CD4-positive, CD25-positive, alpha-beta regulatory T cell (primary cell): Measurements from ENCODE around the gene ULK3. TPM values are rescaled to one million over a fixed set of nuclear protein-coding genes. Genes with fewer than 3 reads are reported as not detected.

Source experiments
- ATAC-seq, 2 donors: fragments of 150-1000 bp; cut with Tn5 transposase; one replicate each; pipeline ENCODE4 v1.10.0; 2021; ENCODE audit warnings: low read depth in 2 of 2, moderate number of reproducible peaks in 2 of 2, moderate library complexity in 1 of 2
- DNase-seq, 3 donors: peaks; one replicate each; pipeline versions ENCODE4 v3.0.0 to v3.0.0-alpha.2; 2012 to 2022; ENCODE audit warnings: mixed read lengths in 1 of 3
- H3K27ac ChIP-seq: one replicate; pipeline ENCODE4 v1.7.0; 2013; ENCODE audit warnings: mild to moderate bottlenecking, low read length; ENCODE audit not compliant: insufficient read depth, poor library complexity, severe bottlenecking
- H3K27me3 ChIP-seq: one replicate; pipeline ENCODE4 v1.7.0; 2013; ENCODE audit warnings: low read length; ENCODE audit not compliant: control insufficient read depth, insufficient read depth
- H3K36me3 ChIP-seq: one replicate; pipeline ENCODE4 v1.7.0; 2013; ENCODE audit warnings: mild to moderate bottlenecking, low read length, moderate library complexity; ENCODE audit not compliant: control insufficient read depth, insufficient read depth
- H3K4me1 ChIP-seq: 2 replicates; pipeline ENCODE4 v1.7.0; 2013; ENCODE audit warnings: mild to moderate bottlenecking, low read length; ENCODE audit not compliant: insufficient read depth, control insufficient read depth, poor library complexity, severe bottlenecking
- H3K4me3 ChIP-seq: one replicate; pipeline ENCODE4 v1.7.0; 2013; ENCODE audit warnings: low read depth, mild to moderate bottlenecking, low read length, moderate library complexity
- H3K9me3 ChIP-seq, 2 experiments: 1 replicate in 1 of 2; 2 replicates in 1 of 2; pipeline ENCODE4 v1.7.0; 2013; ENCODE audit warnings: low read length in 2 of 2, mild to moderate bottlenecking in 1 of 2, moderate library complexity in 1 of 2; ENCODE audit not compliant: control insufficient read depth in 2 of 2
- H3K27ac Mint-ChIP-seq, 3 donors: one replicate each; pipeline ENCODE4 v1.8.0; 2020 to 2022; ENCODE audit warnings: mild to moderate bottlenecking in 3 of 3, mixed read lengths in 3 of 3, moderate library complexity in 2 of 3
- H3K27me3 Mint-ChIP-seq: one replicate; pipeline ENCODE4 v1.8.0; 2022; ENCODE audit warnings: mild to moderate bottlenecking, mixed read lengths
- H3K36me3 Mint-ChIP-seq: one replicate; pipeline ENCODE4 v1.8.0; 2020; ENCODE audit warnings: mixed read lengths
- H3K4me1 Mint-ChIP-seq, 4 donors: one replicate each; pipeline ENCODE4 v1.8.0; 2020 to 2022; ENCODE audit warnings: mixed read lengths in 4 of 4, mild to moderate bottlenecking in 1 of 4
- H3K4me3 Mint-ChIP-seq, 4 donors: one replicate each; pipeline ENCODE4 v1.8.0; 2020 to 2022; ENCODE audit warnings: mild to moderate bottlenecking in 4 of 4, mixed read lengths in 4 of 4, moderate library complexity in 3 of 4
- H3K9me3 Mint-ChIP-seq, 7 donors: one replicate each; pipeline ENCODE4 v1.8.0; 2020 to 2022; ENCODE audit warnings: mixed read lengths in 7 of 7, mild to moderate bottlenecking in 3 of 7, moderate library complexity in 2 of 7
- polyA plus RNA-seq, 4 donors: library from polyadenylated mRNA; unstranded; fragments of 300-500 nt; fragmentation: Illumina TruSeq; gene quantifications; one replicate each; pipeline ENCODE4 v1.2.3, GENCODE V29; 2021
- total RNA-seq: library from RNA; stranded (reverse); gene quantifications from one replicate; pipeline ENCODE4 v1.2.3, GENCODE V29; 2022

The ULK3 gene
- total and polyA plus RNA-seq, 5 donors from 2014 or later = 22.5 to 54.4 (median 35.2) TPM

GRCh38 chr15:74825866-74826265 lies 17.1 kb downstream of the ULK3 start:
- Mint-ChIP-seq H3K9me3 (peaks cover 0 to 2% (median 0%) of the 10 kb centered on the region in 7 donors), H3K4me3 (no peak overlapping the region), H3K27me3 (peaks cover 16% of the 10 kb centered on the region), H3K27ac (no peak overlapping the region), H3K4me1 (peaks cover 0 to 9% (median 0%) of the 10 kb centered on the region in 4 donors), H3K36me3 (no peaks in the 10 kb centered on the region)
- DNase-seq (no peak), ATAC-seq (no peak)
- H3K36me3 ChIP-seq = no peaks in the 10 kb centered on the region
- H3K27ac ChIP-seq = no peak overlapping the region
- H3K9me3 ChIP-seq = no peaks in the 10 kb centered on the region
- peaks cover 3% of the 10 kb centered on the region for H3K27me3 ChIP-seq
- no peak overlapping the region for H3K4me3 ChIP-seq
- no peaks in the 10 kb centered on the region for H3K4me1 ChIP-seq

- no peak for ATAC-seq
- peak overlapping the region in 1 of 4 donors; percentile 28 for H3K4me3 Mint-ChIP-seq
- Histone ChIP-seq H3K4me1 (no peaks in the 10 kb centered on the region), H3K27ac (no peak overlapping the region), H3K4me3 (no peak overlapping the region), H3K27me3 (peaks cover 3% of the 10 kb centered on the region), H3K9me3 (no peaks in the 10 kb centered on the region), H3K36me3 (no peaks in the 10 kb centered on the region)
- no peak for DNase-seq
- H3K4me1 Mint-ChIP-seq = peaks cover 0 to 9% (median 0%) of the 10 kb centered on the region in 4 donors
- H3K27ac Mint-ChIP-seq = no peak overlapping the region
- H3K27me3 Mint-ChIP-seq = peaks cover 16% of the 10 kb centered on the region
- no peaks in the 10 kb centered on the region for H3K36me3 Mint-ChIP-seq
- H3K9me3 Mint-ChIP-seq = peaks cover 0 to 2% (median 0%) of the 10 kb centered on the region in 7 donors
These were observed 18.0 kb downstream of the ULK3 start for GRCh38 chr15:74824976-74825375.

GRCh38 chr15:74823324-74823723 lies 19.6 kb downstream of the ULK3 start:
- Mint-ChIP-seq H3K27me3 (peaks cover 16% of the 10 kb centered on the region), H3K4me3 (no peak overlapping the region), H3K9me3 (peaks cover 0 to 2% (median 0%) of the 10 kb centered on the region in 7 donors), H3K4me1 (peaks cover 0 to 18% (median 2%) of the 10 kb centered on the region in 4 donors), H3K36me3 (no peaks in the 10 kb centered on the region), H3K27ac (no peak overlapping the region)
- H3K4me3 ChIP-seq = no peak overlapping the region
- no peaks in the 10 kb centered on the region for H3K9me3 ChIP-seq
- H3K27ac ChIP-seq = no peak overlapping the region
- ATAC-seq (no peak), DNase-seq (no peak)
- no peaks in the 10 kb centered on the region for H3K36me3 ChIP-seq
- H3K4me1 ChIP-seq = peaks cover 4% of the 10 kb centered on the region
- peaks cover 3% of the 10 kb centered on the region for H3K27me3 ChIP-seq

GRCh38 chr15:74822233-74822632 lies 20.7 kb downstream of the ULK3 start:
- no peak overlapping the region for H3K4me3 ChIP-seq
- no peak for ATAC-seq
- no peak overlapping the region for H3K27ac Mint-ChIP-seq
- peaks cover 0 to 18% (median 2%) of the 10 kb centered on the region in 4 donors for H3K4me1 Mint-ChIP-seq
- no peaks in the 10 kb centered on the region for H3K36me3 ChIP-seq
- DNase-seq = no peak
- H3K27me3 ChIP-seq = no peaks in the 10 kb centered on the region
- H3K9me3 Mint-ChIP-seq = peaks cover 0 to 2% (median 0%) of the 10 kb centered on the region in 7 donors
- H3K27ac ChIP-seq = no peak overlapping the region
- no peaks in the 10 kb centered on the region for H3K36me3 Mint-ChIP-seq
- H3K4me3 Mint-ChIP-seq = no peak overlapping the region
- H3K27me3 Mint-ChIP-seq = peaks cover 16% of the 10 kb centered on the region
- H3K9me3 ChIP-seq = no peaks in the 10 kb centered on the region
- H3K4me1 ChIP-seq = peaks cover 4% of the 10 kb centered on the region

- H3K36me3 Mint-ChIP-seq = no peaks in the 10 kb centered on the region
- Histone ChIP-seq H3K4me1 (peaks cover 4% of the 10 kb centered on the region), H3K36me3 (no peaks in the 10 kb centered on the region), H3K27ac (no peak overlapping the region), H3K9me3 (no peaks in the 10 kb centered on the region), H3K4me3 (no peak overlapping the region), H3K27me3 (no peaks in the 10 kb centered on the region)
- no peak overlapping the region for H3K27ac Mint-ChIP-seq
- DNase-seq (no peak), ATAC-seq (no peak)
- peaks cover 0 to 2% (median 0%) of the 10 kb centered on the region in 7 donors for H3K9me3 Mint-ChIP-seq
- H3K27me3 Mint-ChIP-seq = peaks cover 12% of the 10 kb centered on the region
- H3K4me3 Mint-ChIP-seq = no peak overlapping the region
- peaks cover 0 to 15% (median 2%) of the 10 kb centered on the region in 4 donors for H3K4me1 Mint-ChIP-seq
These were observed 21.2 kb downstream of the ULK3 start for GRCh38 chr15:74821790-74822158.

GRCh38 chr15:74821091-74821789 lies 21.7 kb downstream of the ULK3 start:
- H3K4me3 Mint-ChIP-seq = no peak overlapping the region
- H3K9me3 ChIP-seq = no peaks in the 10 kb centered on the region
- no peak overlapping the region for H3K27ac ChIP-seq
- H3K4me1 ChIP-seq = peaks cover 4% of the 10 kb centered on the region
- H3K9me3 Mint-ChIP-seq = no peaks in the 10 kb centered on the region
- no peaks in the 10 kb centered on the region for H3K36me3 Mint-ChIP-seq
- H3K27me3 Mint-ChIP-seq = peaks cover 11% of the 10 kb centered on the region
- no peak overlapping the region for H3K4me3 ChIP-seq
- H3K4me1 Mint-ChIP-seq = peaks cover 0 to 15% (median 2%) of the 10 kb centered on the region in 4 donors
- no peaks in the 10 kb centered on the region for H3K27me3 ChIP-seq
- ATAC-seq = no peak
- peak overlapping the region in 1 of 3 donors; percentile 29 for H3K27ac Mint-ChIP-seq
- H3K36me3 ChIP-seq = no peaks in the 10 kb centered on the region
- no peak for DNase-seq

- H3K4me3 Mint-ChIP-seq = no peak overlapping the region
- no peaks in the 10 kb centered on the region for H3K9me3 Mint-ChIP-seq
- Histone ChIP-seq H3K4me1 (peaks cover 4% of the 10 kb centered on the region), H3K9me3 (no peaks in the 10 kb centered on the region), H3K27me3 (no peaks in the 10 kb centered on the region), H3K27ac (no peak overlapping the region), H3K36me3 (no peaks in the 10 kb centered on the region), H3K4me3 (no peak overlapping the region)
- ATAC-seq (no peak), DNase-seq (no peak)
- H3K27me3 Mint-ChIP-seq = peaks cover 11% of the 10 kb centered on the region
- H3K27ac Mint-ChIP-seq = peak overlapping the region in 1 of 3 donors; percentile 25
- H3K36me3 Mint-ChIP-seq = no peaks in the 10 kb centered on the region
- peaks cover 0 to 14% (median 2%) of the 10 kb centered on the region in 4 donors for H3K4me1 Mint-ChIP-seq
These were observed 22.9 kb downstream of the ULK3 start for GRCh38 chr15:74820056-74820455.

- no peak overlapping the region for H3K27ac Mint-ChIP-seq
These were observed 25.6 kb downstream of the ULK3 start for GRCh38 chr15:74817370-74817737.

More at GRCh38 chr15:74817370-74817737, 25.6 kb downstream of the ULK3 start:
- no peaks in the 10 kb centered on the region for H3K36me3 ChIP-seq
- no peaks in the 10 kb centered on the region for H3K9me3 ChIP-seq
- Mint-ChIP-seq H3K27me3 (peaks cover 4% of the 10 kb centered on the region), H3K9me3 (no peaks in the 10 kb centered on the region), H3K4me1 (peaks cover 0 to 9% (median 6%) of the 10 kb centered on the region in 4 donors), H3K4me3 (no peak overlapping the region), H3K36me3 (no peaks in the 10 kb centered on the region)
- DNase-seq = no peak
- no peak for ATAC-seq
- no peak overlapping the region for H3K27ac ChIP-seq
- H3K27me3 ChIP-seq = no peaks in the 10 kb centered on the region
- no peak overlapping the region for H3K4me3 ChIP-seq
- peaks cover 4% of the 10 kb centered on the region for H3K4me1 ChIP-seq
